HG03095 (cell line): ENCODE measurements around the gene HMGCLL1.

Experiments
- ATAC-seq: cut with Tn5 transposase; IDR thresholded peaks from one replicate; pipeline ENCODE4 v1.9.1; 2021; ENCODE audit warnings: moderate library complexity; ENCODE audit not compliant: unreplicated experiment

The HMGCLL1 gene

DNA sequence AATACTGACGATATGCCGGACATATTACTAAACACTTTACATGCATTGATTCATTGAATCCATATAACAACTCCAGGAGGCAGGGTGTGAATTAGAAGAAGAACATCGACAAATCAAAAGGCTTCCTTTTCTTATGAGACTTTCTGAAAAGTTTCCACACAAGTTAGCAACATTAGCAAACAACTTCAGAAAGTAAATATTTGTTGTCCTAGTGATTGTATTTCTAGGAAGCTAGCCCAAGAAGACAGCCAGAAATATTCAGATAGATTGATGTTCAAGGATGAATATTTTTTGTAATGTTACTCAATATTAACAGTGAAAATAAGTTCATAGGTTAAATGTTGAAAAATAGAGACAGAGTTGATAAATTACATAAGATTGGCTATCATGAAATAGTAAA is 131.1 kb downstream of the HMGCLL1 start:
- no peak for ATAC-seq

GRCh38 chr6:55445648-55446204 is 133.3 kb downstream of the HMGCLL1 start:
- ATAC-seq: no peak

DNA sequence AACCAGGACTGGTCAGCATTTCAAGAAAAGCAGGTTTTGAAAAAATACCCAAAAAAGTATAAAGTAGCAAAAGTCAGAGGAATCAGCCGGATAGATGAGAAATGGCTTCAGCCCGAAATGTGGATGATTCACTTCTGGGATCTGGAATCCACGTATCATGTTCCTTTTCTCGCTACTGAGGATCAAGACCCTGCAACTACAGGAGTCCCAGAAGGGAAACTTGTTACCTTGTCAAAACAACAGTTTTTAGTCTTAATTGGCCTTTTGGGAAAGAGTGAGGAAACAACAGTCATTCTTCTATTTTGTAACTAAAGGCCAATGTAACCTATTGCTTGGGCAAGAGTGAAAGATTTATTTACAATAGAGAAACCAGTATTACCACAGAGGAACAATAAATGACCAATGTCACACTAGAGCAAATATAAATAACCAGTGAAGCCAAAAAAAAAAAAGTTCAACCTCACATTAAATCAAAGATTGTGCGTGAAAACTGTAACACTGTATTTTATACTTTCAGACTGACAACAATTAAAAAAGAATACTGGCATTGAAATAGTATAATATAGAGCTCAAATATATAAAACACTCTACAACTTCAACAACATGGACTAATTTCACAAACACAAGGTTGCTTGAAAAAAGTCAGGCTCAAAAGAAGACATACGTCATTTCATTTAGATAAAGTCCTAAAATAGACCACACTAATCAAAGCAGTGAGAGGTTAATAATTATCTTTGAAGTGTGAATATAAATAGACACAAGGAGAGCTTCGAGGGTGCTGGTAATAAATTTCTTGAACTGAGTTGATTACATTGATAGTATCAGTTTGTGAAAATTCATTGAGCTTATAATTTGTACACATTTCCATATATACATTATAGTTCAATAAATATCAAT is 135.5 kb downstream of the HMGCLL1 start:
- ATAC-seq: no peak

DNA sequence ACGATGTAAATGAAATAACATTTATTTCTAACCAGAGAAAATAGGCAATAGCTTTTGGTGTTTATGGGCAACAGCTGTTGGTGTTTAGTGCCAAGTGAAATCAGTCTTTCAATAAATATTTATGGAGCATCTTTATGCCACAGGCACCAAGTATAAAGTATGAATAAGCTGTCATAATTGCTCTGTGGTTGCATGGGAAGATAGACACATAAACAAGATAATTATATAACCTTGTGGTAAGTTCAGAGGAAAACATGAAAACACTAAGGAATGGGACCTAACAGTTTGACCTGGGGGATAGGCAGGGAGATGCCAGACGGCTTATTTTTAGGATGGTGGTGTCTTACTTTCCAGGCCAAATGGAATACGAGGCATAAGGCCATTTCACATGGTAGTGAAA is 140.8 kb downstream of the HMGCLL1 start:
- no peak for ATAC-seq

GRCh38 chr6:55437141-55437540 is 141.9 kb downstream of the HMGCLL1 start:
- ATAC-seq: no peak

- no peak for ATAC-seq
Observed at GRCh38 chr6:55433446-55434130, 145.4 kb downstream of the HMGCLL1 start.

GRCh38 chr6:55423933-55424332 is 155.1 kb downstream of the HMGCLL1 start:
- ATAC-seq: no peak

DNA sequence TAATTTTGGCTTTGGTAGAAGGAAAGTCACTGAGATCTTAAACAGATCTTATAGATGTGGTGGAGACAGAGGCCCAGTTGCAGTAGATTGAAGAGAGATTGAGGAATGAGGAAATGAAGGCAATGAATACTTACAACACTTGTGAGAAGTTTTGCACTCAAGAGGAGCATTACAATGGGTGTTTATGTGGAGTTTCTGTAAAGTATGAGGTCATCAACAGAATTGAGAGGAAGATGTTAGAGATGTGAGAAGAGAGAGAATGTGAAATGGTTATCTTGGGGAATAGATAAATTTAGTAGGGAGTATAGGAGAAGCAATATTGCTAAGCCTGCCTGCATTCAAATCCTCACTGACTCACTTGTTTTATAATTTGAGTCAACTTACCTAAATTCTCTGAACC is 168.3 kb downstream of the HMGCLL1 start:
- no peak for ATAC-seq

DNA sequence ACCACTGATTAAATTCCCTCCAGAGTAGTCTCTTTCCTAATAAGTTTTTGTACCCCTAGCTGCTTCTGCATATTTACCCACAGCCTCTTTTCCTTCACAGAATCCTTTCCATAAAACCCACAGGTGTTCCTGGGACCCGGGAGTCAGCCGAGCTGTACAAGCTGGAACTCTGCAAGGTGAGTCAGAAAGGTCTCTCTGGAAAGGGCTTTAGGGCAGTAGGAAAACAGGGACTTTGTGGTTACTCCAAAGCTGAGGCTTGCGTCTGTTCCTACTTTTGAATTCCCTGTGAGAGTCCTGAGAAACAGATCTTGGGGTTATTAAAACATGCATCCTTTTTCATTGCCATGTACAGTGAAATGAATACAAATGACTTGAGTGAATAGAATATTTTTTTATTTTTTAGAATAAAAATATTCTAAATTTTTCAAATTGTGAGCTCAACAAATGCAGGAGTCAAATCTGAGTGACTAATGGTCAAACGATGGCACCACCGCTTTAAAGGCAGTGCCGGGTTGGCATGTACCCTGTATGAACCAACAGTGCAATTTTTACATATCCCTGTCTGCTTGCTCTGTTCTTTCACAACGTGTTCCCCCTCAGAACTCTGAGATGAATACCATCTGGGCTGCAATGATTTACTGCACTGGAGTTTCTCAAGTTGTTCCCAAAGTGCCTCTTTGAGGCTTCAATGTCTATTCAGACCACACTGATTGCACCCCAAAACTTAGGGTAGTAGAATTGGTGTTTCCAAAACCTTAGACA is 173.3 kb downstream of the HMGCLL1 start:
- ATAC-seq: no peak

DNA sequence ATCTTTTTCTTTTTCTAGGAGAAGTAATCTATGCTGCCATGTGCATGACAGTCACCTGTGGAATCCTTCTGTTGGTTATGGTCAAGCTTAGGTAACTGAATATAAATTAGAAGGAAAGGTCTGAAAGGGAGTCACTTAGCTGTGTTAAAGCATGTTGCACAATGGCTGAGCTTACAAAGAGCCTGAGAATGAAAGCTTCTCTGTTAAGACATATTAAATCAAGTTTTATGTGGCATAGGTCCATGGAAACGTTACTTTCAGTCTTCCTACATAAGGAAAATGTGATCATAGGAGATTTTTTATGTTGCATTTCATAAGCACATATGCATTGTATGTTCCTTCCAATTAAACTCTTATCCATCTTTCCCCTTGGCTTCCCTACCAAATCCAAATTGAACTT is 179.6 kb downstream of the HMGCLL1 start:
- ATAC-seq: no peak

GRCh38 chr6:55397986-55398385 is 181.0 kb downstream of the HMGCLL1 start:
- ATAC-seq: no peak

DNA sequence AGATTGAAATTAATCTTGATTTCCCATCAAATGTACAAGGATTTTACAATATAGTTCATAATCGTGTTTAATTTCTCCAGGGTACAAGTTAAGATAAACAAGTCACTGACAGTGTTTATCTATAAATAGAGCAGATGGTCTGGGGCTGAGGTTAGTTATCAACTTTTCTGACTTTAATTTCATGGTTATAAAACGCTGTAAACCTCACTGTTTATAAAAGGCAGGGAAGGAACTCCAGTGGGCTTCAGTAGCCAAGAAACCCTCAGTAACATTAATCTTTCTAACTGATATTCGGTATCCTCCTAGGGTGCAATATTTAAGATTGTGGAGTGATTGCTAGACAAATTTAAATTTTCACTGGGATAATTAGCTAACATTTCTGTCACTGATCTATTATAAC is 183.1 kb downstream of the HMGCLL1 start:
- no peak for ATAC-seq

DNA sequence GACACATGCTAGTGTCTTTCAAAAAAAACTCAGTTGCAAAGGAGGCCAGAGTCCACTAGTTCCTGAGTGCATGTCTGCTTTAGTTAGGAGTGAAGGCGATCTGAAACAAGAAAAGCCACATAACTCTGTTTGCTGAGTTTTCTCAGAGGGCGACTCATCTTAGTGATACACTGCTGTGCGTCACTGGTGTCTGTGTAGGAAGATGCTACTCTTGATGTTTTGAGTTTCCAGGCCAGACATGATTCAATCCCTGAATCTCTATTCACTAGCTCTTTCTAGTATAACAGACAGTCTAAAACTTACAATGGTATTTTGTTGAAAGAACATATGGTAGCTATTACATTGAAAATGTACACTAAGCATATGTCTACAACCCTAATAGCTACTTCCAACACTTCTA is 190.8 kb downstream of the HMGCLL1 start:
- ATAC-seq: no peak
